H1 (cell line): ENCODE results near the gene H2AZ2. TPM values are rescaled to one million over a fixed set of nuclear protein-coding genes. Genes with fewer than 3 reads are reported as not detected.

ENCODE experiments used
- CTCF ChIA-PET: fragments of 300-600 bp; sonication (Branson Sonifier 250); formaldehyde crosslinking; loops from one replicate; lab custom pipeline; 2021; ENCODE audit not compliant: partially characterized antibody; lab: Charles Lee
- POLR2A ChIA-PET: fragments of 300-600 bp; sonication (Branson Sonifier 250); formaldehyde crosslinking; loops from one replicate; lab custom pipeline; 2021; ENCODE audit warnings: inconsistent platforms; ENCODE audit not compliant: partially characterized antibody; lab: Charles Lee
- DNase-seq, 2 experiments: peaks; one replicate each; pipeline versions ENCODE4 v3.0.0 to v3.0.0-alpha.2; 2010 to 2022; ENCODE audit warnings: low spot score in 2 of 2, low read depth in 1 of 2, mixed read lengths in 1 of 2
- FAIRE-seq: peaks from 2 replicates; lab custom pipeline; 2011; peaks lifted over from hg19 to GRCh38; lab: Jason Lieb, UNC
- H2AFZ ChIP-seq: 2 replicates; pipeline ENCODE4 v1.8.1; 2012; ENCODE audit warnings: low read length, inconsistent platforms
- H2AK5ac ChIP-seq: 2 replicates; pipeline ENCODE4 v1.6.1; 2013; ENCODE audit warnings: low read depth, low read length
- H2BK120ac ChIP-seq: replicated peaks from 2 replicates; pipeline ENCODE3; 2013; ENCODE audit warnings: low read depth, low read length, inconsistent platforms
- H2BK12ac ChIP-seq: 2 replicates; pipeline ENCODE4 v1.6.1; 2013; ENCODE audit warnings: low read depth, low read length
- H2BK15ac ChIP-seq: 2 replicates; pipeline ENCODE4 v1.6.1; 2013; ENCODE audit warnings: low read length
- H2BK20ac ChIP-seq: 2 replicates; pipeline ENCODE4 v1.6.1; 2013; ENCODE audit warnings: low read length
- H2BK5ac ChIP-seq: 2 replicates; pipeline ENCODE4 v1.6.1; 2013; ENCODE audit warnings: low read depth, low read length
- H3K14ac ChIP-seq: 2 replicates; pipeline ENCODE4 v1.6.1; 2013; ENCODE audit warnings: inconsistent platforms; ENCODE audit not compliant: insufficient read length
- H3K18ac ChIP-seq: 2 replicates; pipeline ENCODE4 v1.6.1; 2013; ENCODE audit warnings: low read length; ENCODE audit errors: extremely low read depth
- H3K23ac ChIP-seq: 2 replicates; pipeline ENCODE4 v1.6.1; 2013; ENCODE audit warnings: inconsistent platforms; ENCODE audit not compliant: insufficient read length
- H3K23me2 ChIP-seq: 2 replicates; pipeline ENCODE4 v1.6.1; 2013; ENCODE audit warnings: low read depth, low read length
- H3K27ac ChIP-seq: 2 replicates; pipeline ENCODE4 v1.6.1; 2011; ENCODE audit warnings: low read depth, low read length, inconsistent platforms
- H3K27me3 ChIP-seq, 4 experiments: replicated peaks in 1 of 4; 1 replicate in 1 of 4; 2 replicates in 3 of 4; pipeline versions ENCODE4 v1.6.1 to v1.8.1; 2011 to 2013; ENCODE audit warnings: low read length in 3 of 4, mild to moderate bottlenecking in 3 of 4, inconsistent platforms in 2 of 4, mixed read lengths in 2 of 4, moderate library complexity in 1 of 4; ENCODE audit not compliant: control insufficient read depth in 3 of 4, insufficient read depth in 3 of 4; ENCODE audit errors: extremely low read depth in 1 of 4
- H3K36me3 ChIP-seq, 4 experiments: 2 replicates each; pipeline versions ENCODE4 v1.6.1 to v1.8.1; 2011 to 2013; ENCODE audit warnings: mild to moderate bottlenecking in 4 of 4, low read length in 3 of 4, moderate library complexity in 2 of 4, control low read depth in 1 of 4, inconsistent platforms in 1 of 4; ENCODE audit not compliant: insufficient read depth in 4 of 4, control insufficient read depth in 2 of 4
- H3K4ac ChIP-seq: replicated peaks from 2 replicates; pipeline ENCODE3; 2013; ENCODE audit warnings: low read length, low read depth, mixed read lengths, inconsistent platforms; ENCODE audit not compliant: insufficient read length
- H3K4me1 ChIP-seq, 4 experiments: replicated peaks in 1 of 4; 1 replicate in 1 of 4; 2 replicates in 3 of 4; pipeline versions ENCODE4 v1.6.1 to v1.8.1; 2011 to 2013; ENCODE audit warnings: low read length in 3 of 4, inconsistent platforms in 2 of 4, mixed read lengths in 1 of 4; ENCODE audit not compliant: insufficient read depth in 4 of 4, control insufficient read depth in 3 of 4
- H3K4me2 ChIP-seq, 2 experiments: 2 replicates each; pipeline versions ENCODE4 v1.6.1 to v1.8.1; 2011 to 2013; ENCODE audit warnings: low read depth in 2 of 2, low read length in 2 of 2, control low read depth in 1 of 2, inconsistent platforms in 1 of 2, mild to moderate bottlenecking in 1 of 2; ENCODE audit not compliant: insufficient read depth in 1 of 2
- H3K4me3 ChIP-seq, 4 experiments: fragments of 200-600, 300-600 bp in 1 of 4; sonication (generic), shearing (Covaris generic), sonication (Bioruptor Twin) in 1 of 4; 2 replicates each; pipeline versions ENCODE4 v1.5.1 to v1.8.1; 2011 to 2016; ENCODE audit warnings: low read length in 4 of 4, low read depth in 3 of 4, control low read depth in 2 of 4, inconsistent platforms in 2 of 4, mild to moderate bottlenecking in 2 of 4, mixed read lengths in 1 of 4, moderate library complexity in 1 of 4; ENCODE audit not compliant: insufficient read depth in 2 of 4; ENCODE audit errors: extremely low read depth in 1 of 4
- H3K56ac ChIP-seq: replicated peaks from 2 replicates; pipeline ENCODE3; 2013; ENCODE audit warnings: low read depth, mild to moderate bottlenecking, mixed read lengths, low read length, inconsistent platforms; ENCODE audit not compliant: insufficient read length
- H3K79me1 ChIP-seq: 2 replicates; pipeline ENCODE4 v1.6.1; 2013; ENCODE audit warnings: low read depth, low read length, control low read depth
- H3K79me2 ChIP-seq, 2 experiments: 2 replicates each; pipeline versions ENCODE4 v1.6.1 to v1.8.1; 2012 to 2013; ENCODE audit warnings: low read length in 2 of 2, mild to moderate bottlenecking in 2 of 2, inconsistent platforms in 1 of 2; ENCODE audit not compliant: insufficient read depth in 2 of 2, control insufficient read depth in 1 of 2
- H3K9ac ChIP-seq, 4 experiments: replicated peaks in 1 of 4; 1 replicate in 1 of 4; 2 replicates in 3 of 4; pipeline versions ENCODE4 v1.6.1 to v1.8.1; 2011 to 2013; ENCODE audit warnings: low read depth in 3 of 4, low read length in 3 of 4, control low read depth in 2 of 4, mild to moderate bottlenecking in 2 of 4, moderate library complexity in 2 of 4, inconsistent platforms in 1 of 4; ENCODE audit errors: extremely low read depth in 1 of 4
- H3K9me3 ChIP-seq, 2 experiments: 2 replicates each; pipeline versions ENCODE4 v1.6.1 to v1.8.1; 2012 to 2013; ENCODE audit warnings: mild to moderate bottlenecking in 2 of 2, moderate library complexity in 2 of 2, control low read depth in 1 of 2, inconsistent platforms in 1 of 2, low read depth in 1 of 2, low read length in 1 of 2, mixed read lengths in 1 of 2; ENCODE audit not compliant: insufficient read depth in 2 of 2
- H4K20me1 ChIP-seq, 2 experiments: replicated peaks in 1 of 2; 2 replicates each; pipeline versions ENCODE3 to v1.8.1; 2011 to 2013; ENCODE audit warnings: inconsistent platforms in 2 of 2, low read length in 2 of 2, mild to moderate bottlenecking in 1 of 2; ENCODE audit not compliant: insufficient read depth in 2 of 2, control insufficient read depth in 1 of 2
- H4K5ac ChIP-seq: 2 replicates; pipeline ENCODE4 v1.6.1; 2013; ENCODE audit warnings: low read length, low read depth, mixed read lengths, inconsistent platforms; ENCODE audit not compliant: insufficient read length
- H4K8ac ChIP-seq: 2 replicates; pipeline ENCODE4 v1.8.0; 2013; ENCODE audit warnings: mild to moderate bottlenecking, moderate library complexity, low read length, inconsistent platforms; ENCODE audit not compliant: insufficient read depth; ENCODE audit errors: extremely low read depth
- H4K91ac ChIP-seq: replicated peaks from 2 replicates; pipeline ENCODE3; 2013; ENCODE audit warnings: low read length, mixed read lengths, inconsistent platforms; ENCODE audit not compliant: insufficient read length
- GTF2F1 ChIP-seq: IDR thresholded peaks from 2 replicates; pipeline ENCODE4 v1.6.1; 2012; ENCODE audit warnings: low read depth, low read length, improper control_type of control experiment, borderline replicate concordance
- WGBS, 2 experiments: shearing (Covaris generic) in 1 of 2; methylation state at CpG; one replicate each; pipeline versions ENCODE4 v1.1.6 to v1.1.7; 2013 to 2015; ENCODE audit warnings: low lambda C conversion rate in 2 of 2, mixed read lengths in 2 of 2, inconsistent platforms in 1 of 2, low coverage in 1 of 2, missing lambda C conversion rate in 1 of 2; ENCODE audit not compliant: insufficient replicate concordance in 2 of 2, insufficient coverage in 1 of 2, insufficient read length in 1 of 2; ENCODE audit errors: extremely low coverage in 1 of 2, missing lambda C conversion rate in 1 of 2; 5-methylcytosine and 5-hydroxymethylcytosine counted together
- polyA plus RNA-seq, 7 experiments: library from polyadenylated mRNA; depleted of rRNA in 3 of 7; stranded (reverse) in 5 of 7; unstranded in 2 of 7; fragments of >200 nt in 5 of 7; fragments of 200-250 nt in 2 of 7; gene quantifications; 1 replicate in 5 of 7; 2 replicates in 1 of 7; 4 replicates in 1 of 7; pipeline versions ENCODE4 v1.2.1 to v1.2.3, GENCODE V29; 2011 to 2013; ENCODE audit warnings: missing spikeins in 2 of 7, mixed read lengths in 2 of 7
- total RNA-seq: library from RNA; stranded (reverse); fragmentation: NEBNext Ultra II Directional; extraction: Animal tissue kit (Norgen Biotek cat#: 25700); gene quantifications from 2 replicates; pipeline ENCODE4 v1.2.1, GENCODE V29; 2021

The H2AZ2 gene
- total and polyA plus RNA-seq, 2 of the 8 experiments (the other 6 are each of a cell fraction or from before 2014, with no cell fraction given) = 168 to 187 TPM

DNA sequence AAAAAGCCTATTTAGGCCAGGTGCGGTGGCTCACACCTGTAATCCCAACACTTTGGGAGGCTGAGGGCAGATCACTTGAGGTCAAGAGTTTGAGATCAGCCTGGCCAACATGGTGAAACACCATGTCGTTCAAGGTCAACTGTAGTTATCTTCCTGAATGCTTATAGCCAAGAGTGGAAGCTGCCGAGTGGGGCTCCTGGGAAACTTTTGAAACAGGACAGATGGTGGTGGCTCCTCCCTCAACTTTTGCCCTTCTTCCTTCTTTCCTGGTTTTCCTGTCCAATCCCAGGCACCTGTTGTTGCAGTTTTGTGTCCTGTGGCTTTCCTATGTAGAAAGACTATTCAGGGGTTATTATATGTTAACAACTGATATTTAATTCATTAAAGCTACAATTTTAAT lies 60.1 kb downstream of the H2AZ2 start:
- Histone ChIP-seq H2BK120ac (no peak overlapping the region), H2BK12ac (no peak overlapping the region), H3K79me1 (no peaks in the 10 kb centered on the region), H3K27ac (no peak overlapping the region), H3K4me2 (no peak overlapping the region), H3K23me2 (no peaks in the 10 kb centered on the region), H3K4ac (no peak overlapping the region), H3K27me3 (no peaks in the 10 kb centered on the region), H4K5ac (no peak overlapping the region), H3K36me3 (no peaks in the 10 kb centered on the region), H2BK20ac (no peak overlapping the region), H2BK15ac (no peak overlapping the region), H3K23ac (no peak overlapping the region), H3K79me2 (no peaks in the 10 kb centered on the region), H4K91ac (no peak overlapping the region), H2BK5ac (no peak overlapping the region), H3K56ac (no peak overlapping the region), H2AFZ (no peak overlapping the region), H3K4me1 (peaks cover 0 to 4% (median 0%) of the 10 kb centered on the region in 4 experiments; a peak in 3 of 7 replicates), H2AK5ac (no peak overlapping the region), H3K9ac (no peak overlapping the region), H4K8ac (no peak overlapping the region), H3K4me3 (no peak overlapping the region), H4K20me1 (no peaks in the 10 kb centered on the region), H3K18ac (no peak overlapping the region), H3K14ac (no peak overlapping the region), H3K9me3 (peaks cover 3 to 4% of the 10 kb centered on the region in 2 experiments; a peak in 2 of 4 replicates)
- 94% methylated on average over 3 of the region's 3 CpGs; no CpG with 5 or more reads in 1 of the 2 experiments for WGBS, 2 experiments
- ChIA-PET CTCF (no interaction called here), POLR2A (interaction anchor here (0.7 to 3.8 kb wide), 5 partner anchors 10 to 39 kb away, joined by 3 to 24 read pairs (median 6); partner anchors contain the start of genes PPIA and ZMIZ2)
- FAIRE-seq (no peak), DNase-seq (no peak)
- no peak for TF ChIP-seq GTF2F1
